ENCODE measurements around the gene TMEM121. TPM values are rescaled to one million over a fixed set of nuclear protein-coding genes. Genes with fewer than 3 reads are reported as not detected.

Gene TMEM121
- total and polyA plus RNA-seq, 10 of the 15 experiments (the other 5 are each of a cell fraction or from before 2014, with no cell fraction given) = 0.04 to 4.9 (median 1.2) TPM; not detected in 2

DNA sequence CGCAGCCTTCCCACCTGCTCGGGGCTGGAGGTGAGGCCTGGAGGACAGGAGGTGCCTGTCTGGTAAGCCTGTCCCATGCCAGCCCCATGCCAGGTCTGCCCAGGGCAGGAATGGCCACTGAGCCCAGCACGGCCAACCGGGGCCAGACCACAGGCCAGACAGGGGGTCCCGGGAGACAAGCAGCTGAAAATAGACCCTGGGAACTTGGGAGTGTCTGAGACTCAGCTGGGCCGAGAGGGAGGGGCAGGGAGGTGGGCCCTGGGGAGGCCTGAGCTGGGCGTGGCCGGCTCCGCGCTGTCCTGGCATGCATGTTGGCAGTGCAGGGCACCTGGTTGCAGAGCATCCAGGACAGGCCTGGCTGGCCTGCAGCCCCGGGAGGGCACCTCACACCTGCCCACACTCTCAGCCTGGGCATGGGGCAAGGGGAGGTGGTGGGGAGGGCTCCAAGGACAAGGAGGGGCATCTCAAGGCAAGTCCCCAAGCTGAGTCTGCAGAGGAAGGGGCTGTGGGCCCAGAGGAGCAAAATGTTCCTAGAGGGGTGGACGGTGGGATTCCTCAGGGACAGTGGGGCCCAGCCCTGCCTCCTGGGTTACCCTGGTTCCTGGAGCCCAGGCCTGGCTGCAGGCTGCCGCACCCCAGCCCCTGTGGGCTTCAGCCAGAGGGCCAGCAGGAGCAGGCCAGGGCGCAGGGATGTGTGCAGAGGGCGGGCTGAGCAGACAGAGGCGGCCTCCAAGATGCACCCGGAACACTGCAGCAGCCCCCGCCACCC is 42.9 kb upstream of the TMEM121 start (continued):
- TF ChIP-seq ZNF687 (IDR thresholded peaks at IDR 0.05) (no peak), EP300 (IDR thresholded peaks at IDR 0.05; ENCODE audit: borderline replicate concordance in 1 of 2, control insufficient read depth in 1 of 2, low read depth in 2 of 2, low read length in 2 of 2) (no peak), ATF7 (IDR thresholded peaks at IDR 0.05; ENCODE audit: low read depth) (no peak), MEF2B (IDR thresholded peaks at IDR 0.05; ENCODE audit: partially characterized antibody, poor library complexity, severe bottlenecking) (no peak), PAX8 (IDR thresholded peaks at IDR 0.05) (no peak), ATF3 (IDR thresholded peaks at IDR 0.05; ENCODE audit: borderline replicate concordance, extremely low read depth, low read depth, low read length) (no peak), MAX (IDR thresholded peaks at IDR 0.05; ENCODE audit: low read depth, low read length) (no peak), NR2F1 (conservative IDR thresholded peaks at IDR 0.05) (no peak), NR2C2 (IDR thresholded peaks at IDR 0.05; ENCODE audit: borderline replicate concordance, control insufficient read depth, insufficient read length, low read depth) (no peak), KAT2A (conservative IDR thresholded peaks at IDR 0.05; ENCODE audit: control insufficient read depth, low read depth, low read length) (no peak), NFXL1 (IDR thresholded peaks at IDR 0.05; ENCODE audit: borderline replicate concordance) (no peak), RAD51 (IDR thresholded peaks at IDR 0.05) (no peak), EZH2 (IDR thresholded peaks at IDR 0.05; ENCODE audit: borderline replicate concordance, control insufficient read depth, low read depth, low read length) (no peak), SMAD1 (IDR thresholded peaks at IDR 0.05; ENCODE audit: low read depth, partially characterized antibody) (no peak)
- TF ChIP-seq, protein P1, sequence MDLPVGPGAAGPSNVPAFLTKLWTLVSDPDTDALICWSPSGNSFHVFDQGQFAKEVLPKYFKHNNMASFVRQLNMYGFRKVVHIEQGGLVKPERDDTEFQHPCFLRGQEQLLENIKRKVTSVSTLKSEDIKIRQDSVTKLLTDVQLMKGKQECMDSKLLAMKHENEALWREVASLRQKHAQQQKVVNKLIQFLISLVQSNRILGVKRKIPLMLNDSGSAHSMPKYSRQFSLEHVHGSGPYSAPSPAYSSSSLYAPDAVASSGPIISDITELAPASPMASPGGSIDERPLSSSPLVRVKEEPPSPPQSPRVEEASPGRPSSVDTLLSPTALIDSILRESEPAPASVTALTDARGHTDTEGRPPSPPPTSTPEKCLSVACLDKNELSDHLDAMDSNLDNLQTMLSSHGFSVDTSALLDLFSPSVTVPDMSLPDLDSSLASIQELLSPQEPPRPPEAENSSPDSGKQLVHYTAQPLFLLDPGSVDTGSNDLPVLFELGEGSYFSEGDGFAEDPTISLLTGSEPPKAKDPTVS (IDR thresholded peaks at IDR 0.05; ENCODE audit: low read depth, low read length) = no peak
- TF ChIP-seq, protein P2, sequence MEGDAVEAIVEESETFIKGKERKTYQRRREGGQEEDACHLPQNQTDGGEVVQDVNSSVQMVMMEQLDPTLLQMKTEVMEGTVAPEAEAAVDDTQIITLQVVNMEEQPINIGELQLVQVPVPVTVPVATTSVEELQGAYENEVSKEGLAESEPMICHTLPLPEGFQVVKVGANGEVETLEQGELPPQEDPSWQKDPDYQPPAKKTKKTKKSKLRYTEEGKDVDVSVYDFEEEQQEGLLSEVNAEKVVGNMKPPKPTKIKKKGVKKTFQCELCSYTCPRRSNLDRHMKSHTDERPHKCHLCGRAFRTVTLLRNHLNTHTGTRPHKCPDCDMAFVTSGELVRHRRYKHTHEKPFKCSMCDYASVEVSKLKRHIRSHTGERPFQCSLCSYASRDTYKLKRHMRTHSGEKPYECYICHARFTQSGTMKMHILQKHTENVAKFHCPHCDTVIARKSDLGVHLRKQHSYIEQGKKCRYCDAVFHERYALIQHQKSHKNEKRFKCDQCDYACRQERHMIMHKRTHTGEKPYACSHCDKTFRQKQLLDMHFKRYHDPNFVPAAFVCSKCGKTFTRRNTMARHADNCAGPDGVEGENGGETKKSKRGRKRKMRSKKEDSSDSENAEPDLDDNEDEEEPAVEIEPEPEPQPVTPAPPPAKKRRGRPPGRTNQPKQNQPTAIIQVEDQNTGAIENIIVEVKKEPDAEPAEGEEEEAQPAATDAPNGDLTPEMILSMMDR (IDR thresholded peaks at IDR 0.05 in 2 of 3, conservative IDR thresholded peaks at IDR 0.05 in 1 of 3; ENCODE audit: control insufficient read depth in 2 of 3, extremely low read depth in 1 of 3, insufficient read depth in 1 of 3, low read depth in 3 of 3, low read length in 3 of 3) = no peak
- TF ChIP-seq, protein P3, sequence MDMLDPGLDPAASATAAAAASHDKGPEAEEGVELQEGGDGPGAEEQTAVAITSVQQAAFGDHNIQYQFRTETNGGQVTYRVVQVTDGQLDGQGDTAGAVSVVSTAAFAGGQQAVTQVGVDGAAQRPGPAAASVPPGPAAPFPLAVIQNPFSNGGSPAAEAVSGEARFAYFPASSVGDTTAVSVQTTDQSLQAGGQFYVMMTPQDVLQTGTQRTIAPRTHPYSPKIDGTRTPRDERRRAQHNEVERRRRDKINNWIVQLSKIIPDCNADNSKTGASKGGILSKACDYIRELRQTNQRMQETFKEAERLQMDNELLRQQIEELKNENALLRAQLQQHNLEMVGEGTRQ (IDR thresholded peaks at IDR 0.05; ENCODE audit: borderline replicate concordance, low read depth, low read length) = no peak

Measured in GM12878 (cell line).